Measurements from ENCODE around the gene PIGU. TPM values are rescaled to one million over a fixed set of nuclear protein-coding genes. Genes with fewer than 3 reads are reported as not detected.

PIGU gene
- total RNA-seq, 4 donors from 2014 or later = 13.6 to 21.7 (median 16.2) TPM

DNA sequence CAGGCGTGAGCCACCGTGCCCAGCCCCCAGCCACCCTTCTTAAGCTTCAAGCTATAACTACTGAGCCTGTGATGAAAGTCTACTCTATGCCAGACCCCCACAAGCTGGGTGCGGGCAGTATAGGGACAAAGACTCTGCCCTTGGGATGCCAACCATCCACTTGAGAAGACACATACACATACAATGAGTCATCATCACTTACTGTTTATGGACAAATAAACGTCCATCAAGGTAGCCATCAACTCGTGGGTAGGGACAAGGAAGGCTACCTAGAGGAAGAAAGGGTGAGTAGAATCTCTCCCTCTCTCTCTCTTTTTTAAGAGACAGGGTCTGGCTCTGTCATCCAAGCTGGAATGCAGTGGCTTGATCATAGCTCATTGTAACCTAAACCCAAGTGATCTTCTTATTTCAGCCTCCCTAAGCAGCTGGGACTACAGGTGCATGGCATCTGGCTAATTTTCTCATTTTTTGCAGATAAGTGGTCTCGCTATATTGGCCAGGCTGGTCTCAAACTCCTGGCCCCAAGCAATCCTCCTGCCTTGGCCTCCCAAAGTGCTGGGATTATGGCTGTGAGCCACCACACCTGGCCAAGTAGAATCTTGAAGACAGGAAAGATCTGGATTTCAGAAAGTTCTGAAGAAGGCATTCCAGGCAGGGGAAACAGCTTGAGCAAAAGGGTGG, 24.7 kb upstream of the PIGU start:
- Histone ChIP-seq H3K4me3 (no peak overlapping the region), H3K27ac (no peak overlapping the region), H3K9me3 (no peaks in the 10 kb centered on the region), H3K36me3 (no peaks in the 10 kb centered on the region), H3K4me1 (peaks cover 23% of the 10 kb centered on the region), H3K27me3 (no peaks in the 10 kb centered on the region)
- 88% methylated on average over 6 of the region's 6 CpGs for WGBS
- TF ChIP-seq EP300 (IDR thresholded peaks at IDR 0.05) = no peak
- TF ChIP-seq POLR2A (IDR thresholded peaks at IDR 0.05) = no peak
- TF ChIP-seq, protein P1, sequence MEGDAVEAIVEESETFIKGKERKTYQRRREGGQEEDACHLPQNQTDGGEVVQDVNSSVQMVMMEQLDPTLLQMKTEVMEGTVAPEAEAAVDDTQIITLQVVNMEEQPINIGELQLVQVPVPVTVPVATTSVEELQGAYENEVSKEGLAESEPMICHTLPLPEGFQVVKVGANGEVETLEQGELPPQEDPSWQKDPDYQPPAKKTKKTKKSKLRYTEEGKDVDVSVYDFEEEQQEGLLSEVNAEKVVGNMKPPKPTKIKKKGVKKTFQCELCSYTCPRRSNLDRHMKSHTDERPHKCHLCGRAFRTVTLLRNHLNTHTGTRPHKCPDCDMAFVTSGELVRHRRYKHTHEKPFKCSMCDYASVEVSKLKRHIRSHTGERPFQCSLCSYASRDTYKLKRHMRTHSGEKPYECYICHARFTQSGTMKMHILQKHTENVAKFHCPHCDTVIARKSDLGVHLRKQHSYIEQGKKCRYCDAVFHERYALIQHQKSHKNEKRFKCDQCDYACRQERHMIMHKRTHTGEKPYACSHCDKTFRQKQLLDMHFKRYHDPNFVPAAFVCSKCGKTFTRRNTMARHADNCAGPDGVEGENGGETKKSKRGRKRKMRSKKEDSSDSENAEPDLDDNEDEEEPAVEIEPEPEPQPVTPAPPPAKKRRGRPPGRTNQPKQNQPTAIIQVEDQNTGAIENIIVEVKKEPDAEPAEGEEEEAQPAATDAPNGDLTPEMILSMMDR (IDR thresholded peaks at IDR 0.05) = no peak
- TF ChIP-seq POLR2AphosphoS5 (IDR thresholded peaks at IDR 0.05) = no peak
- no peak for DNase-seq (ENCODE audit: low spot score in 2 of 2)

GRCh38 chr20:34693414-34693813, 16.5 kb upstream of the PIGU start:
- H3K4me3 ChIP-seq = no peak overlapping the region
- H3K4me1 ChIP-seq = no peaks in the 10 kb centered on the region
- no peaks in the 10 kb centered on the region for H3K36me3 ChIP-seq
- H3K27me3 ChIP-seq = no peaks in the 10 kb centered on the region
- no peak overlapping the region for H3K27ac ChIP-seq
- no peaks in the 10 kb centered on the region for H3K9me3 ChIP-seq
- DNase-seq (ENCODE audit: low spot score in 2 of 2) = no peak
- TF ChIP-seq EP300 (IDR thresholded peaks at IDR 0.05) (no peak), POLR2AphosphoS5 (IDR thresholded peaks at IDR 0.05) (no peak), POLR2A (IDR thresholded peaks at IDR 0.05) (no peak)
- TF ChIP-seq, protein P1 (IDR thresholded peaks at IDR 0.05) = no peak
- 69% methylated on average over 4 of the region's 4 CpGs for WGBS

DNA sequence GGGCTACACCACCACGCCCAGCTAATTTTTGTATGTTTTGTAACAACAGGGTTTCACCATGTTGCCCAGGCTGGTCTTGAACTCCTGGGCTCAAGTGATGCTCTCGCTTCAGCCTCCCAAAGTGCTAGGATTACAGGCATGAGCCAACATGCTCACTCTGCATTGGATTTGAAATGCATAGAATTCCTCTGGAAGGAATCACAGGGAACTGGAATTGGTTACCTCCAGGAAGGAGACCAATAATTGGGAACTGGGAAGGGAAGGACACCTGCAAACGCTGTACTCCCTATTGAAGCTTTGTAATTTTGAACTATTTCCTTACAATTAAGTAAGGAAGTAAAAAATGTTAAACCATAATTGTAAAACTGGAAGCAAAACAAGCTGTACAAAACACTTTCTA, 14.9 kb upstream of the PIGU start:
- Histone ChIP-seq H3K9me3 (no peaks in the 10 kb centered on the region), H3K4me1 (no peaks in the 10 kb centered on the region), H3K27ac (no peak overlapping the region), H3K36me3 (no peaks in the 10 kb centered on the region), H3K27me3 (no peaks in the 10 kb centered on the region), H3K4me3 (no peak overlapping the region)
- WGBS = 65% methylated on average over 3 of the region's 3 CpGs
- TF ChIP-seq, protein P1 (IDR thresholded peaks at IDR 0.05) = no peak
- TF ChIP-seq POLR2A (IDR thresholded peaks at IDR 0.05) (no peak), POLR2AphosphoS5 (IDR thresholded peaks at IDR 0.05) (no peak), EP300 (IDR thresholded peaks at IDR 0.05) (no peak)
- no peak for DNase-seq (ENCODE audit: low spot score in 2 of 2)

GRCh38 chr20:34689486-34689885, 12.6 kb upstream of the PIGU start:
- TF ChIP-seq POLR2A (IDR thresholded peaks at IDR 0.05) = no peak
- TF ChIP-seq EP300 (IDR thresholded peaks at IDR 0.05) = no peak
- no peak for TF ChIP-seq POLR2AphosphoS5 (IDR thresholded peaks at IDR 0.05)
- TF ChIP-seq, protein P1 (IDR thresholded peaks at IDR 0.05) = no peak
- no peak overlapping the region for H3K4me3 ChIP-seq
- no peak overlapping the region for H3K27ac ChIP-seq
- no peaks in the 10 kb centered on the region for H3K36me3 ChIP-seq
- H3K9me3 ChIP-seq = no peaks in the 10 kb centered on the region
- no peaks in the 10 kb centered on the region for H3K4me1 ChIP-seq
- no peaks in the 10 kb centered on the region for H3K27me3 ChIP-seq
- 96% methylated on average over 2 of the region's 2 CpGs for WGBS
- DNase-seq (ENCODE audit: low spot score in 2 of 2) = no peak

- WGBS = 95% methylated on average over 3 of the region's 3 CpGs
- no peak overlapping the region for H3K27ac ChIP-seq
- DNase-seq (ENCODE audit: low spot score in 2 of 2) = no peak
- H3K36me3 ChIP-seq = no peaks in the 10 kb centered on the region
- no peaks in the 10 kb centered on the region for H3K27me3 ChIP-seq
- H3K9me3 ChIP-seq = no peaks in the 10 kb centered on the region
- no peaks in the 10 kb centered on the region for H3K4me1 ChIP-seq
- TF ChIP-seq, protein P1 (IDR thresholded peaks at IDR 0.05) = no peak
- no peak for TF ChIP-seq EP300 (IDR thresholded peaks at IDR 0.05)
- TF ChIP-seq POLR2AphosphoS5 (IDR thresholded peaks at IDR 0.05) = no peak
- no peak for TF ChIP-seq POLR2A (IDR thresholded peaks at IDR 0.05)
- H3K4me3 ChIP-seq = no peak overlapping the region
Observed at GRCh38 chr20:34683667-34684066, 6.8 kb upstream of the PIGU start.
